Endothelial cell (in vitro differentiated cells): Measurements from ENCODE around the gene LILRB2. TPM values are rescaled to one million over a fixed set of nuclear protein-coding genes. Genes with fewer than 3 reads are reported as not detected.
"Not testable (repeated sequence)": the region's sequence is repeated elsewhere in the genome, so short reads cannot be mapped to it uniquely, and the experiment has no call there.

Experiments used
- DNase-seq: peaks from one replicate; pipeline ENCODE4 v3.0.0; 2021; ENCODE audit warnings: low spot score
- H3K27ac Mint-ChIP-seq: one replicate; pipeline ENCODE4 v1.8.0; 2021; ENCODE audit warnings: mixed read lengths, inconsistent platforms; ENCODE audit not compliant: unreplicated experiment
- H3K27me3 Mint-ChIP-seq: one replicate; pipeline ENCODE4 v1.8.0; 2021; ENCODE audit warnings: mild to moderate bottlenecking, moderate library complexity, mixed read lengths, inconsistent platforms; ENCODE audit not compliant: unreplicated experiment
- H3K36me3 Mint-ChIP-seq: one replicate; pipeline ENCODE4 v1.8.0; 2021; ENCODE audit warnings: mild to moderate bottlenecking, low read depth, mixed read lengths, inconsistent platforms; ENCODE audit not compliant: unreplicated experiment
- H3K4me1 Mint-ChIP-seq: one replicate; pipeline ENCODE4 v1.8.0; 2021; ENCODE audit warnings: mild to moderate bottlenecking, mixed read lengths, inconsistent platforms; ENCODE audit not compliant: unreplicated experiment
- H3K4me3 Mint-ChIP-seq: one replicate; pipeline ENCODE4 v1.8.0; 2021; ENCODE audit warnings: mild to moderate bottlenecking, mixed read lengths, inconsistent platforms; ENCODE audit not compliant: unreplicated experiment
- H3K9me3 Mint-ChIP-seq: one replicate; pipeline ENCODE4 v1.8.0; 2021; ENCODE audit warnings: mixed read lengths, inconsistent platforms; ENCODE audit not compliant: unreplicated experiment
- CTCF ChIP-seq: fragments of 200-600 bp; sonication (generic); IDR thresholded peaks from one replicate; pipeline ENCODE4 v1.5.0; 2021; ENCODE audit warnings: antibody characterized with exemption; ENCODE audit not compliant: unreplicated experiment
- microRNA-seq: library from miRNA; unstranded; fragments of <30 nt; microRNA quantifications from one replicate; pipeline ENCODE4, GENCODE V29; 2020; ENCODE audit not compliant: unreplicated experiment
- total RNA-seq: library from RNA; stranded (reverse); fragmentation: NEBNext Ultra II Directional; extraction: Animal tissue kit (Norgen Biotek cat#: 25700); gene quantifications from one replicate; pipeline ENCODE4 v1.2.1, GENCODE V29; 2021; ENCODE audit not compliant: unreplicated experiment

LILRB2 gene
- total RNA-seq, 1 donor from 2014 or later = not detected

GRCh38 chr19:54229146-54229545, 51.8 kb downstream of the LILRB2 start:
- H3K27me3 Mint-ChIP-seq = peaks cover 8% of the 10 kb centered on the region
- H3K9me3 Mint-ChIP-seq = no peaks in the 10 kb centered on the region

GRCh38 chr19:54224619-54225018, 56.3 kb downstream of the LILRB2 start:
- H3K4me3 Mint-ChIP-seq, H3K36me3 Mint-ChIP-seq, H3K4me1 Mint-ChIP-seq, H3K27ac Mint-ChIP-seq, DNase-seq, H3K27me3 Mint-ChIP-seq, H3K9me3 Mint-ChIP-seq: not testable (repeated sequence)

More at GRCh38 chr19:54229146-54229545, 51.8 kb downstream of the LILRB2 start:
- no peak for DNase-seq
- Mint-ChIP-seq H3K27ac (no peak overlapping the region), H3K36me3 (no peaks in the 10 kb centered on the region), H3K4me1 (no peaks in the 10 kb centered on the region), H3K4me3 (no peak overlapping the region)
- no peak for TF ChIP-seq CTCF

- H3K36me3 Mint-ChIP-seq, H3K9me3 Mint-ChIP-seq, H3K4me1 Mint-ChIP-seq, H3K4me3 Mint-ChIP-seq, H3K27me3 Mint-ChIP-seq, DNase-seq, H3K27ac Mint-ChIP-seq: not testable (repeated sequence)
These were observed 57.0 kb downstream of the LILRB2 start for GRCh38 chr19:54223937-54224281.

Small RNA genes within 50 kb of the gene (microRNA-seq; reads per million reads assigned to microRNA genes)
- gene MIR4752 = not detected

Other genes with a start within 250 kb of the LILRB2 start
- 2.2 TPM for gene VSTM1, start 217.2 kb downstream of the LILRB2 start, total RNA-seq
- not detected for gene TARM1, start 199.7 kb downstream of the LILRB2 start, total RNA-seq
- gene OSCAR, start 180.3 kb downstream of the LILRB2 start, total RNA-seq = 0.21 TPM
- gene NDUFA3, start 178.3 kb downstream of the LILRB2 start, total RNA-seq = 126 TPM
- gene TFPT, start 165.5 kb downstream of the LILRB2 start, total RNA-seq = 24.8 TPM
- 71.7 TPM for gene PRPF31, start 165.4 kb downstream of the LILRB2 start, total RNA-seq
- gene CNOT3, start 143.3 kb downstream of the LILRB2 start, total RNA-seq = 62.2 TPM
- gene LENG1, start 121.4 kb downstream of the LILRB2 start, total RNA-seq = 3.4 TPM
- gene TMC4, start 108.0 kb downstream of the LILRB2 start, total RNA-seq = 2.6 TPM
- gene MBOAT7, start 91.5 kb downstream of the LILRB2 start, total RNA-seq = 203 TPM
- 27.8 TPM for gene TSEN34, start 89.8 kb downstream of the LILRB2 start, total RNA-seq
- 1,195 TPM for gene RPS9, start 80.3 kb downstream of the LILRB2 start, total RNA-seq
- gene LILRB3, start 58.1 kb downstream of the LILRB2 start, total RNA-seq = not detected
- not detected for gene LILRA6, start 38.3 kb downstream of the LILRB2 start, total RNA-seq
- gene LILRB5, start 23.8 kb downstream of the LILRB2 start, total RNA-seq = not detected
- not detected for gene LILRA5, start 32.1 kb upstream of the LILRB2 start, total RNA-seq
- not detected for gene LILRA4, start 58.1 kb upstream of the LILRB2 start, total RNA-seq
- 2.1 TPM for gene LAIR1, start 83.8 kb upstream of the LILRB2 start, total RNA-seq
- 10.4 TPM for gene TTYH1, start 134.4 kb upstream of the LILRB2 start, total RNA-seq
- gene LENG8, start 168.1 kb upstream of the LILRB2 start, total RNA-seq = 162 TPM
- gene LENG9, start 182.7 kb upstream of the LILRB2 start, total RNA-seq = 3.4 TPM
- 21.4 TPM for gene CDC42EP5, start 192.2 kb upstream of the LILRB2 start, total RNA-seq
- gene LAIR2, start 221.7 kb upstream of the LILRB2 start, total RNA-seq = not detected